Activated CD4-positive, alpha-beta T cell treated with anti-CD3 and anti-CD28 coated beads for 36 hours (primary cell): ENCODE results near the gene ATP4B. TPM values are rescaled to one million over a fixed set of nuclear protein-coding genes. Genes with fewer than 3 reads are reported as not detected.

Source experiments
- ATAC-seq: fragments of 200-7000 bp; cut with Tn5 transposase; one replicate; pipeline ENCODE4 v1.10.0; 2021; ENCODE audit warnings: mild to moderate bottlenecking, moderate library complexity
- CTCF ChIA-PET: fragments of 350-600 bp; sonication (Branson Sonifier 250); formaldehyde crosslinking; loops from one replicate; lab custom pipeline; 2021; ENCODE audit warnings: antibody characterized with exemption; lab: Charles Lee
- POLR2A ChIA-PET: fragments of 350-600 bp; sonication (Branson Sonifier 250); formaldehyde crosslinking; loops from one replicate; lab custom pipeline; 2021; ENCODE audit warnings: antibody characterized with exemption, inconsistent platforms; lab: Charles Lee
- DNase-seq: peaks from one replicate; pipeline ENCODE4 v3.0.0-alpha.2; 2020
- H3K27ac Mint-ChIP-seq: one replicate; pipeline ENCODE4 v1.8.0; 2021; ENCODE audit warnings: mixed read lengths
- H3K27me3 Mint-ChIP-seq: one replicate; pipeline ENCODE4 v1.8.0; 2021; ENCODE audit warnings: mixed read lengths
- H3K36me3 Mint-ChIP-seq: one replicate; pipeline ENCODE4 v1.8.0; 2021; ENCODE audit warnings: low read depth, mixed read lengths
- H3K4me1 Mint-ChIP-seq: one replicate; pipeline ENCODE4 v1.8.0; 2021; ENCODE audit warnings: mixed read lengths
- H3K4me3 Mint-ChIP-seq: one replicate; pipeline ENCODE4 v1.8.0; 2021; ENCODE audit warnings: mild to moderate bottlenecking, moderate library complexity, mixed read lengths
- H3K9me3 Mint-ChIP-seq: one replicate; pipeline ENCODE4 v1.8.0; 2021; ENCODE audit warnings: low read depth, mixed read lengths
- intact Hi-C, 2 experiments: fragments of 100-400 bp; cut with DNase I in 1 of 2; cut with micrococcal nuclease in 1 of 2; formaldehyde crosslinking; loops; one replicate each; pipeline versions ENCODE4 v1.14.2 to v1.15.1; 2022 to 2024; cut with DNase I, micrococcal nuclease
- total RNA-seq, 2 experiments: library from RNA; stranded (reverse); gene quantifications; one replicate each; pipeline ENCODE4 v1.2.3, GENCODE V29; 2021

Gene ATP4B
- total RNA-seq, 2 experiments from 2014 or later: not detected

- ATAC-seq (no peak), DNase-seq (no peak)
- no peaks in the 10 kb centered on the region for H3K9me3 Mint-ChIP-seq
- ChIA-PET CTCF (no interaction called here), POLR2A (no interaction called here)
- no peaks in the 10 kb centered on the region for H3K4me1 Mint-ChIP-seq
- no peaks in the 10 kb centered on the region for H3K27me3 Mint-ChIP-seq
- no peak overlapping the region for H3K27ac Mint-ChIP-seq
- peaks cover 17% of the 10 kb centered on the region for H3K36me3 Mint-ChIP-seq
- no peak overlapping the region for H3K4me3 Mint-ChIP-seq
- intact Hi-C loops: no loop called here
These were observed 37.0 kb downstream of the ATP4B start for GRCh38 chr13:113621046-113621445.

GRCh38 chr13:113620036-113620796 lies 37.8 kb downstream of the ATP4B start:
- ChIA-PET CTCF (no interaction called here), POLR2A (no interaction called here)
- DNase-seq (no peak), ATAC-seq (no peak)
- H3K4me3 Mint-ChIP-seq: no peak overlapping the region
- H3K27me3 Mint-ChIP-seq: no peaks in the 10 kb centered on the region
- no peaks in the 10 kb centered on the region for H3K4me1 Mint-ChIP-seq
- no peaks in the 10 kb centered on the region for H3K9me3 Mint-ChIP-seq
- H3K36me3 Mint-ChIP-seq: peaks cover 15% of the 10 kb centered on the region
- intact Hi-C loops: no loop called here
- H3K27ac Mint-ChIP-seq: no peak overlapping the region

- intact Hi-C loops: no loop called here
- Mint-ChIP-seq H3K27me3 (no peaks in the 10 kb centered on the region), H3K36me3 (peaks cover 3% of the 10 kb centered on the region), H3K9me3 (no peaks in the 10 kb centered on the region), H3K27ac (no peak overlapping the region), H3K4me1 (no peaks in the 10 kb centered on the region), H3K4me3 (no peak overlapping the region)
- no peak for ATAC-seq
- ChIA-PET CTCF (no interaction called here), POLR2A (no interaction called here)
- no peak for DNase-seq
These were observed 39.5 kb downstream of the ATP4B start for GRCh38 chr13:113618455-113618854.

GRCh38 chr13:113617961-113618360 lies 40.0 kb downstream of the ATP4B start:
- DNase-seq: no peak

GRCh38 chr13:113616991-113617749 lies 40.8 kb downstream of the ATP4B start:
- H3K27me3 Mint-ChIP-seq: no peaks in the 10 kb centered on the region
- H3K4me1 Mint-ChIP-seq: peaks cover 5% of the 10 kb centered on the region
- intact Hi-C loops: no loop called here
- CTCF ChIA-PET: no interaction called here
- H3K4me3 Mint-ChIP-seq: no peak overlapping the region
- no peak overlapping the region for H3K27ac Mint-ChIP-seq
- DNase-seq (no peak), ATAC-seq (no peak)
- H3K36me3 Mint-ChIP-seq: peaks cover 7% of the 10 kb centered on the region
- no peaks in the 10 kb centered on the region for H3K9me3 Mint-ChIP-seq
- POLR2A ChIA-PET: no interaction called here

More at GRCh38 chr13:113617961-113618360, 40.0 kb downstream of the ATP4B start:
- no peak for ATAC-seq
- intact Hi-C loops: no loop called here
- Mint-ChIP-seq H3K27me3 (no peaks in the 10 kb centered on the region), H3K36me3 (peaks cover 3% of the 10 kb centered on the region), H3K27ac (no peak overlapping the region), H3K9me3 (no peaks in the 10 kb centered on the region), H3K4me1 (no peaks in the 10 kb centered on the region), H3K4me3 (no peak overlapping the region)
- CTCF ChIA-PET: no interaction called here
- POLR2A ChIA-PET: no interaction called here

GRCh38 chr13:113616281-113616906 lies 41.6 kb downstream of the ATP4B start:
- H3K36me3 Mint-ChIP-seq: peaks cover 13% of the 10 kb centered on the region
- intact Hi-C loops: no loop called here
- no peak overlapping the region for H3K4me3 Mint-ChIP-seq
- ATAC-seq: no peak
- no peaks in the 10 kb centered on the region for H3K9me3 Mint-ChIP-seq
- ChIA-PET CTCF (interaction anchor here (0.6 kb wide), 1 partner anchor 11 kb away, joined by 3 read pairs; no protein-coding TSS in a partner anchor), POLR2A (no interaction called here)
- H3K27ac Mint-ChIP-seq: no peak overlapping the region
- no peak for DNase-seq
- H3K4me1 Mint-ChIP-seq: peaks cover 11% of the 10 kb centered on the region
- no peaks in the 10 kb centered on the region for H3K27me3 Mint-ChIP-seq

GRCh38 chr13:113613789-113614379 lies 44.1 kb downstream of the ATP4B start:
- intact Hi-C loops: no loop called here
- CTCF ChIA-PET: no interaction called here
- Mint-ChIP-seq H3K27ac (no peak overlapping the region), H3K36me3 (peaks cover 24% of the 10 kb centered on the region), H3K4me3 (no peak overlapping the region), H3K9me3 (no peaks in the 10 kb centered on the region), H3K27me3 (no peaks in the 10 kb centered on the region), H3K4me1 (peaks cover 13% of the 10 kb centered on the region)
- DNase-seq: no peak
- ATAC-seq: no peak
- POLR2A ChIA-PET: no interaction called here

GRCh38 chr13:113612607-113613006 lies 45.4 kb downstream of the ATP4B start:
- DNase-seq: no peak
- Mint-ChIP-seq H3K4me3 (no peak overlapping the region), H3K27me3 (no peaks in the 10 kb centered on the region), H3K4me1 (peaks cover 13% of the 10 kb centered on the region), H3K9me3 (no peaks in the 10 kb centered on the region), H3K36me3 (peaks cover 28% of the 10 kb centered on the region), H3K27ac (no peak overlapping the region)
- CTCF ChIA-PET: interaction anchor here (1.0 kb wide), 1 partner anchor 164 kb away, joined by 3 read pairs; no protein-coding TSS in a partner anchor
- POLR2A ChIA-PET: no interaction called here
- ATAC-seq: no peak
- intact Hi-C loops: no loop called here

GRCh38 chr13:113611996-113612395 lies 46.0 kb downstream of the ATP4B start:
- POLR2A ChIA-PET: no interaction called here
- peaks cover 13% of the 10 kb centered on the region for H3K4me1 Mint-ChIP-seq
- no peaks in the 10 kb centered on the region for H3K27me3 Mint-ChIP-seq
- H3K36me3 Mint-ChIP-seq: peaks cover 28% of the 10 kb centered on the region
- H3K4me3 Mint-ChIP-seq: no peak overlapping the region
- intact Hi-C loops: no loop called here
- H3K27ac Mint-ChIP-seq: no peak overlapping the region
- ATAC-seq (no peak), DNase-seq (no peak)
- CTCF ChIA-PET: interaction anchor here (1.0 kb wide), 1 partner anchor 165 kb away, joined by 3 read pairs; no protein-coding TSS in a partner anchor
- no peaks in the 10 kb centered on the region for H3K9me3 Mint-ChIP-seq

- Mint-ChIP-seq H3K27me3 (no peaks in the 10 kb centered on the region), H3K36me3 (peaks cover 32% of the 10 kb centered on the region), H3K4me1 (peaks cover 16% of the 10 kb centered on the region), H3K4me3 (no peak overlapping the region), H3K9me3 (no peaks in the 10 kb centered on the region), H3K27ac (no peak overlapping the region)
- intact Hi-C loops: no loop called here
- DNase-seq (no peak), ATAC-seq (no peak)
- ChIA-PET POLR2A (no interaction called here), CTCF (no interaction called here)
These were observed 47.7 kb downstream of the ATP4B start for GRCh38 chr13:113610266-113610665.

- Mint-ChIP-seq H3K27me3 (no peaks in the 10 kb centered on the region), H3K27ac (no peak overlapping the region), H3K9me3 (no peaks in the 10 kb centered on the region), H3K4me3 (no peak overlapping the region), H3K4me1 (peaks cover 22% of the 10 kb centered on the region), H3K36me3 (peaks cover 38% of the 10 kb centered on the region)
- ATAC-seq: no peak
- ChIA-PET CTCF (no interaction called here), POLR2A (no interaction called here)
- intact Hi-C loops: no loop called here
- no peak for DNase-seq
These were observed 48.4 kb downstream of the ATP4B start for GRCh38 chr13:113609616-113610015.
